Pancreas (tissue), 10 donors: ENCODE data around the gene LYST. TPM values are rescaled to one million over a fixed set of nuclear protein-coding genes. Genes with fewer than 3 reads are reported as not detected.
"Not testable (repeated sequence)": the region's sequence is repeated elsewhere in the genome, so short reads cannot be mapped to it uniquely, and the experiment has no call there.

Source experiments
- ATAC-seq, 4 donors: fragments of 200-7000 bp; cut with Tn5 transposase; one replicate each; pipeline versions ENCODE4 v1.8.0 to v1.9.1; 2020; ENCODE audit warnings: mild to moderate bottlenecking in 4 of 4, moderate library complexity in 4 of 4
- DNase-seq, 6 donors: peaks; one replicate each; pipeline ENCODE4 v3.0.0-alpha.2; 2020
- FAIRE-seq: peaks from 2 replicates; lab custom pipeline; 2012; peaks lifted over from hg19 to GRCh38; lab: Jason Lieb, UNC
- H3K27ac ChIP-seq, 4 donors: fragments of 200-600 bp; sonication (generic); 1 replicate in 3 of 4; 2 replicates in 1 of 4; pipeline versions ENCODE4 v1.5.0 to v1.8.0; 2020
- H3K27me3 ChIP-seq, 4 donors: fragments of 200-600 bp; one replicate each; pipeline ENCODE4 v1.8.0; 2021
- H3K36me3 ChIP-seq, 3 donors: fragments of 200-600 bp; sonication (generic) in 1 of 3; one replicate each; pipeline versions ENCODE4 v1.5.0 to v1.8.0; 2020 to 2021
- H3K4me1 ChIP-seq, 3 donors: fragments of 200-600 bp; one replicate each; pipeline ENCODE4 v1.8.0; 2021
- H3K4me3 ChIP-seq, 4 donors: fragments of 200-600 bp; sonication (generic) in 2 of 4; one replicate each; pipeline versions ENCODE4 v1.5.0 to v1.8.0; 2020 to 2021
- H3K9me3 ChIP-seq, 4 donors: fragments of 200-600 bp; one replicate each; pipeline ENCODE4 v1.8.0; 2021
- WGBS, 2 donors: extraction: QIAGEN DNeasy Blood & Tissue Kit; methylation state at CpG; one replicate each; pipeline ENCODE4 v1.1.7; 2013; 5-methylcytosine and 5-hydroxymethylcytosine counted together
- intact Hi-C, 3 donors: fragments of 100-400 bp; cut with DNase I; formaldehyde crosslinking; loops; one replicate each; pipeline versions ENCODE4 v1.11.1 to v1.14.2; 2022
- polyA plus RNA-seq, 2 donors: library from polyadenylated mRNA; stranded (reverse); fragments of 200-250 nt; gene quantifications; one replicate each; pipeline ENCODE4 v1.2.3, GENCODE V29; 2013
- total RNA-seq, 6 donors: library from RNA; stranded (reverse); fragmentation: NEBNext Ultra II Directional in 4 of 6; extraction: Animal tissue kit (Norgen Biotek cat#: 25700) in 4 of 6; gene quantifications; one replicate each; pipeline versions ENCODE4 v1.2.1 to v1.2.4, GENCODE V29; 2021 to 2023
- TF ChIP-seq, protein P1 (sequence below), 4 donors: fragments of 200-600 bp; sonication (generic) in 3 of 4; IDR thresholded peaks; one replicate each; pipeline versions ENCODE4 v1.5.0 to v1.8.0; 2021; ENCODE audit warnings: antibody characterized with exemption in 4 of 4
- donor health status: healthy with polysubstance abuse.
- donor health status: DM: no; HTN: no; CAD: no; lungs with moderate emphysema.
- donor health status: DM: no; HTN: no; CAD: no.
- donor health status: control.
- donor health status: control.
- donor health status: Bipolar disorder and iron deficiency.
- donor health status: DM: yes; HTN: yes; CAD: no.
- donor health status: DM: no; HTN: no; CAD: no.
- donor health status: DM: no; HTN: no; CAD: no.
- donor health status: DM: yes; HTN: yes; CAD: no.

Gene LYST
- total and polyA plus RNA-seq, 8 donors: 4.3 to 13.7 (median 8.9) TPM

DNA sequence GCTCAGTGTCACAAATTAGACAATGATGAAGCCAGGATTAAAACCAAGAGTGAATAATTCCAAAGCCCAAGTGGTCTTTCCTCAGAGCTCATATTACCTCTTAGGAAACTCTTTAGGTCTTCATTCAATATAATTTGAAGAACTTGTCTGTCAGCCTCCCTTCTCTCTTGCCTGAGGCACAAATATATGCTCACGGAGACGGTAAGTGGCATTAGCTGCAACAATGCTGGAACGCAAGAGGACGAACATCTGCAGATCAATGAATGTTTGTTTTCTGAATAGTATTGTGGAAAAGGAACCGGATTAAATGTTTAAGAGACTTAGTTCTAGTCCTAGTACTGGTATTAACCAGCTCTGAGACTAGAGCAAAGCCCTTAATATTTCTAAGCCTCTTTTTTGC is 39.7 kb upstream of the LYST start:
- Histone ChIP-seq H3K27ac (no peak overlapping the region), H3K4me1 (no peaks in the 10 kb centered on the region), H3K27me3 (no peaks in the 10 kb centered on the region), H3K36me3 (no peaks in the 10 kb centered on the region), H3K9me3 (no peaks in the 10 kb centered on the region), H3K4me3 (no peak overlapping the region)
- TF ChIP-seq, protein P1, sequence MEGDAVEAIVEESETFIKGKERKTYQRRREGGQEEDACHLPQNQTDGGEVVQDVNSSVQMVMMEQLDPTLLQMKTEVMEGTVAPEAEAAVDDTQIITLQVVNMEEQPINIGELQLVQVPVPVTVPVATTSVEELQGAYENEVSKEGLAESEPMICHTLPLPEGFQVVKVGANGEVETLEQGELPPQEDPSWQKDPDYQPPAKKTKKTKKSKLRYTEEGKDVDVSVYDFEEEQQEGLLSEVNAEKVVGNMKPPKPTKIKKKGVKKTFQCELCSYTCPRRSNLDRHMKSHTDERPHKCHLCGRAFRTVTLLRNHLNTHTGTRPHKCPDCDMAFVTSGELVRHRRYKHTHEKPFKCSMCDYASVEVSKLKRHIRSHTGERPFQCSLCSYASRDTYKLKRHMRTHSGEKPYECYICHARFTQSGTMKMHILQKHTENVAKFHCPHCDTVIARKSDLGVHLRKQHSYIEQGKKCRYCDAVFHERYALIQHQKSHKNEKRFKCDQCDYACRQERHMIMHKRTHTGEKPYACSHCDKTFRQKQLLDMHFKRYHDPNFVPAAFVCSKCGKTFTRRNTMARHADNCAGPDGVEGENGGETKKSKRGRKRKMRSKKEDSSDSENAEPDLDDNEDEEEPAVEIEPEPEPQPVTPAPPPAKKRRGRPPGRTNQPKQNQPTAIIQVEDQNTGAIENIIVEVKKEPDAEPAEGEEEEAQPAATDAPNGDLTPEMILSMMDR (IDR thresholded peaks at IDR 0.05): no peak
- FAIRE-seq: no peak
- WGBS, 2 donors: 73 to 82% methylated on average over 5 of the region's 5 CpGs
- intact Hi-C loops: no loop called here
- ATAC-seq: no peak
- no peak for DNase-seq

DNA sequence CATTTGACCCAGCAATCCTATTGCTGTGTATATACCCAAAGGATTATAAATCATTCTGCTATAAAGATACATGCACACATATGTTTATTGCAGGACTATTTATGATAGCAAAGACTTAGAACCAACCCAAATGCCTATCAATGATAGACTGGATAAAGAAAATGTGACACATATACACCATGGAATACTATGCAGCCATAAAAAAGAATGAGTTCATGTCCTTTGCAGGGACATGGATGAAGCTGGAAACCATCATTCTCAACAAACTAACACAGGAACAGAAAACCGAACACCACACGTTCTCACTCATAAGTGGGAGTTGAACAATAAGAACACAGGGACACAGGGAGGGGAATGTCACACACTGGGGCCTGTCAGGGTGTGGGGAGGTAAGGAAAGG is 37.1 kb upstream of the LYST start:
- ATAC-seq, intact Hi-C loops: not testable (repeated sequence)
- 71 to 81% methylated on average over 2 of the region's 2 CpGs for WGBS, 2 donors

DNA sequence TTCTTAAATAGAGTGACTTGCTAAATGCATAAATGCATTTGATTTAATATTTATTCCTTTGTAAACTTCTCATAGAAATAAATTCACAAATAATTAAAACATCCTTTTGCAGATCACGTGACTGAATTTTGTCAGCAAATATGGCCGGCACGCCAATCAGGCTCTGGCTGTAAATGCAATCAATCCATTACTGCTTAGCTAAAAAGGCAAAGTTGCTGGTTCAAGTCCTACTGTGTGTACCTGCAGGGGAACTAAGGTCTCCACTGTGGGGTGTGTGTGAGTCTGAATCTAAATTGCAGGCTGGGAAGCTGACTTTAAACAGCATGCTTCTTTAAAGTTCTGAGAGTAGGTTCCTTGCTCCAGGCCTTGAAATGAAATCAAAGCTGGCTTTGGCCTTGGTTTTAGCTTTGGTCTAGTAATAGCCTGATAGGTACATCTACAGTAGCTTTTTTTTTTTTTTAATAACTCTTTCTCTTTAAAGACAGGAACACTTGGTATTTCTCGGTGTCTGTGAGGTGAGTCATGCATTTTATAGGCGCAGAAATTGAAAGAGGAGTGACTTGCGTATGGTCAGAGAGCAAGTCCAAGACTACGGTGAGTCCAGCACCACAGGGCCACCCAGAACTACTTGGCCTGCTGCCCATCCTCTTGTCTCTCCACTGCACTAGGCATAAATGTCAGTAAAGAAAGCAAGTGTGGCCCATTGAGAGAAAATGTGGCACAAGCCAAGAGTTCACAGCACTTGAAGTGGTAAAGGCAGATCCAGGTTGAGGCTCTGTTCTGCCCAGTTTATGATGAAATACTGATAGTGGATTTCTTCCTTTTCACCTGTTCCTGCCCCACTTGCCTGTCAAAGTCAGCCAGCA is 36.2 kb upstream of the LYST start:
- Histone ChIP-seq H3K36me3 (no peaks in the 10 kb centered on the region), H3K27me3 (no peaks in the 10 kb centered on the region), H3K9me3 (no peaks in the 10 kb centered on the region), H3K4me1 (no peaks in the 10 kb centered on the region), H3K4me3 (no peak overlapping the region), H3K27ac (no peak overlapping the region)
- TF ChIP-seq, protein P1 (IDR thresholded peaks at IDR 0.05): no peak
- ATAC-seq: no peak
- intact Hi-C loops: no loop called here
- no peak for DNase-seq
- FAIRE-seq: no peak
- 74 to 78% methylated on average over 7 of the region's 7 CpGs for WGBS, 2 donors

More for the DNA sequence above, 37.1 kb upstream of the LYST start:
- not testable (repeated sequence) for FAIRE-seq, H3K27me3 ChIP-seq, H3K4me3 ChIP-seq, DNase-seq, H3K36me3 ChIP-seq, H3K4me1 ChIP-seq, H3K27ac ChIP-seq, H3K9me3 ChIP-seq

DNA sequence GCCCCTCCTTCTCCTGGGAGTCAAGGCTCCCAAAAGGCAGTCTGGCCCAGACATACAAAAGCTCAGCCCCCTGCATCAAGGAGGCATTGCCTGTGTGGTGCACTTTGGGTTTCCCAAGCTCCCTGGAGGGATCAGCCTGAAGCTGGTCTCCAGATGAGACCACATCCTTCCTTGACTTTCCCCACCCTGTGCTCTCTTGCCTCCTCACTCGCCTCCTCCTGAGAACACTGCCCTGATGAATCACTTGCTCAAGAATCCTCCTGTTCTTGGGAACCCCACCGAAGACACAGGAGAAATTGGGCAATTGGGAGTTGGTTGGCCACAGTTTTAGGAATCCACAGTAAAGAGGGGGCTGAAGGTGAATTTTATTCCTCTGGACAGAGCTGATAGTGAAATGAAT is 34.8 kb upstream of the LYST start:
- H3K9me3 ChIP-seq: no peaks in the 10 kb centered on the region
- TF ChIP-seq, protein P1 (IDR thresholded peaks at IDR 0.05): no peak
- no peak for DNase-seq
- ATAC-seq: no peak
- no peaks in the 10 kb centered on the region for H3K36me3 ChIP-seq
- H3K27me3 ChIP-seq: no peaks in the 10 kb centered on the region
- H3K4me3 ChIP-seq: no peak overlapping the region
- intact Hi-C loops: no loop called here
- no peaks in the 10 kb centered on the region for H3K4me1 ChIP-seq
- 80 to 83% methylated on average over 2 of the region's 2 CpGs for WGBS, 2 donors
- H3K27ac ChIP-seq: no peak overlapping the region
- FAIRE-seq: no peak

DNA sequence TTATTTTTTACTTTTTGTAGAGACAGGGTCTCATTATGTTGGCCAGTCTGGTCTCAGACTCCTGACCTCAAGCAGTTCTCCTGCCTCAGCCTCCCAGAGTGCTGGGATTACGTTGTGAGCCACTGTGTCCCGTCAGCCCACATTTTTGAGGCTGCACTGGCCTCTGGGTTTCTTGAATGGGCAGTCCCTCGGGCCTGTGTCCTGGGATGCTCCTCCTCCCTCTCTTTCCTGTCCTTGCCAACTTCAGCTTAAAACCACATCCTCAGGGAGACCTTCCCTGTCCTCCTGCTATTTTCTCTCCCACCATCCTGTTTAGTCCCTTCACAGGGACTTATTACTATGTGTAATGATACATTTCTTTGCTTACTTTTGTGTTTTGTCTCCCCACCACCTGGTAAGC is 31.4 kb upstream of the LYST start:
- Histone ChIP-seq H3K27me3 (no peaks in the 10 kb centered on the region), H3K9me3 (no peaks in the 10 kb centered on the region), H3K4me3 (no peak overlapping the region), H3K4me1 (no peaks in the 10 kb centered on the region), H3K27ac (no peak overlapping the region), H3K36me3 (no peaks in the 10 kb centered on the region)
- FAIRE-seq (no peak), ATAC-seq (no peak), DNase-seq (no peak)
- intact Hi-C loops: no loop called here
- 81 to 93% methylated on average over 3 of the region's 3 CpGs for WGBS, 2 donors
- TF ChIP-seq, protein P1 (IDR thresholded peaks at IDR 0.05): no peak
